A549 (cell line): ENCODE results near the gene NRN1.
"Not testable (repeated sequence)": the region's sequence is repeated elsewhere in the genome, so short reads cannot be mapped to it uniquely, and the experiment has no call there.

Experiments used
- CTCF ChIP-seq: fragments of >200 bp; sonication (Bioruptor Twin); formaldehyde crosslinking; IDR thresholded peaks from 3 replicates; pipeline ENCODE4 v1.5.1; 2016
- POLR2A ChIP-seq: IDR thresholded peaks from 2 replicates; pipeline ENCODE4 v1.6.1; 2012; ENCODE audit warnings: mild to moderate bottlenecking, low read length
- REST ChIP-seq: fragments of 200-600 bp; sonication (generic); IDR thresholded peaks from 2 replicates; pipeline ENCODE4 v1.6.1; 2016; ENCODE audit warnings: antibody characterized with exemption, mild to moderate bottlenecking, moderate library complexity
- SMC3 ChIP-seq: fragments of >200 bp; sonication (Bioruptor Twin); formaldehyde crosslinking; IDR thresholded peaks from 3 replicates; pipeline ENCODE4 v1.6.1; 2018; ENCODE audit warnings: inconsistent platforms

GRCh38 chr6:5968036-5968435 is 38.7 kb downstream of the NRN1 start:
- TF ChIP-seq REST, POLR2A, CTCF, SMC3: not testable (repeated sequence)
